GM18858 (cell line): Measurements from ENCODE around the gene BRSK1.

Experiments used
- ATAC-seq: cut with Tn5 transposase; IDR thresholded peaks from one replicate; pipeline ENCODE4 v1.9.1; 2021; ENCODE audit not compliant: unreplicated experiment

BRSK1 gene

DNA sequence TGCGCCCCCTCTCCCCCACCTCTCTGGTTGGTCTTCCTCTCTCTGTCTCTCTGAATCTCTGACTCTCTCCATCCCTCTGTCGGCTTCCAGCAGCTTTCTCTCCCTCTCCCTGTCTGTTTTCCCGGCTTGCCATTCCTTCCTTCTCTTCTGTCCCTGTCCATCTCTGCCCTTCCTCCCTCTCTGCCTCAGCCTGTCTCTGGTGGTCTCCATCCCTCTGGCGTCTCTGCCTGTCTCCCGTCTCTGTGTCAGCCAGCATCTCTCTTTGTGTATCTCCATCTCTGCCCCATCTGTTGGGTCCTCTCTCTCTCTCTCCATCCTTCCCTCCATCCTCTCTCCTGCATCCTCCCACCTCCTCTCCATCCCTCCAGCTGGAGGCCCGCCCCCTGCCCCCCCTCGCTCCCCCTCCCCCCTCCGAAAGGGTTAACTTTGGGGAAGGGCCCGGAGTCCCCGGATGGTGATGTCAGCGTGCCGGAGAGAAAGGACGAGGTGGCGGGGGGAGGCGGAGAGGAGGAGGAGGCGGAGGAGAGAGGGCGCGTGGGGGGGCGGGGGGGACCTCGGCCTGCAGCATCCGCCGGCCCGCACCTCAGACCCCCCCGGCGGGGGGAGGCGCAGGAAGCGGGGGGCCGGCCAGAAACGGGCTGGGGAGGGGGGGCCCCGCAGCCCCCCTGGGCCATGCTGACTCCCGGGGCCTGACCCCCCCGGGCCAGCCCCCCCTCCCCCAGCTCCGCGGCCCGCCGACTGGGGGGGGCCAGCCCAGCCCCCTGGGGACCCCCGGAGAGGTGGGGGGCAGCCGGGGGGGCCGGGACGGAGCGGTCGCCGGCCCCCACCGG lies at the start of gene BRSK1:
Gene BRSK1 (plus strand): TSS at position 450 of the 830 bp plus-strand sequence. CDS start 446 bp downstream, outside the sequence.
- no peak for ATAC-seq

DNA sequence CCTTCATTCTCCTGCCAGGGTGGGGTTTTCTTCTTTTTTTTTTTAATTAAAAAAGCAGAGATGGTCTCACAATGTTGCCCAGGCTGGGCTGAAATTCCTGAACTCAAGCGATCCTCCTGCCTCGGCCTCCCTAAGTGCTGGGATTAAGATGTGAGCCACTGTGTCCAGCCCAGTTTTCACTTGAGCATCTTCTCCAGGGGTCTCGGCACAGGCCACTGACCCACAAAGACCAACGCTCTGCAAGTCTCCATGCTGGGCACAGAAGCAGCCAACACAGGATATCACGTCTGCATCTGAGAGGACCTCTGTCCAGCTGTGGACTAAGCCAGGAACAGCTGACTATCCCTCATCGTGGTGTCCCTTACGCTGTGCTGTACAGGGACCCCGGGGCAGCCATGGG lies 45.8 kb upstream of the BRSK1 start:
- no peak for ATAC-seq

DNA sequence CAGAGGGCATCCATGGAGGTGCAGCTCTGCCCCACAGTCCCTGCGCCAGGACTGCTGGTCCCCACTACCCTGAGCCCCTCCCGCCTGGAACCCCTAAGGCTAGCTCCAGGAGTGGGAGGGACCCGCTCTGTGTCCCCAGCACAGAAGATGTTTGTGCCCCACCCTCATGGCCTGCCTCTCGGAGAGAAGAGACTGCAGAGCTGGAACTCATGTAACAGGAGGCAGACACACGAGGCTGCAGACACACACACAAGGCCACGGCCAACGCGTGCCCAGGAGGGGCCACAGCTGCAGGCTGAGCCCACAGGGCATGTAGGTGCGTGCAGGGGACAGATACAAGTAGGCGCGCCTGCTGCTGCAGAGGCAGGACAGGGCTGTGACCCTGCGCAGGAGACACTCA lies 44.8 kb upstream of the BRSK1 start:
- no peak for ATAC-seq

DNA sequence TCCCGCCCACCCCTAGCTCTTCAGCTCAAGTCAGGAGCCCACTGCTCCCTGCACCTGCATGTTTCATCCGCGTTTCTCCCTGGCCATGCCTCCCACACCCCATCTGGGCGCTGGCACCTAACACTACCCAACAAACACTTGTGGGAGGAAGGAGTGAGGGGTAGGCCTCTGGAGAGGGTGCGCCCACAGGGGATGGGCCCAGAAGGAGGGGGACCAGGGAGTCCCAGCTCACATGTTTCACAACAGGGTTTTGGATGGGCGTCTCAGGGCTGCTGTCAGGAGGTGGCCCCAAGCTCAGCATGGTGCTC lies 43.1 kb upstream of the BRSK1 start:
- ATAC-seq, result no peak

DNA sequence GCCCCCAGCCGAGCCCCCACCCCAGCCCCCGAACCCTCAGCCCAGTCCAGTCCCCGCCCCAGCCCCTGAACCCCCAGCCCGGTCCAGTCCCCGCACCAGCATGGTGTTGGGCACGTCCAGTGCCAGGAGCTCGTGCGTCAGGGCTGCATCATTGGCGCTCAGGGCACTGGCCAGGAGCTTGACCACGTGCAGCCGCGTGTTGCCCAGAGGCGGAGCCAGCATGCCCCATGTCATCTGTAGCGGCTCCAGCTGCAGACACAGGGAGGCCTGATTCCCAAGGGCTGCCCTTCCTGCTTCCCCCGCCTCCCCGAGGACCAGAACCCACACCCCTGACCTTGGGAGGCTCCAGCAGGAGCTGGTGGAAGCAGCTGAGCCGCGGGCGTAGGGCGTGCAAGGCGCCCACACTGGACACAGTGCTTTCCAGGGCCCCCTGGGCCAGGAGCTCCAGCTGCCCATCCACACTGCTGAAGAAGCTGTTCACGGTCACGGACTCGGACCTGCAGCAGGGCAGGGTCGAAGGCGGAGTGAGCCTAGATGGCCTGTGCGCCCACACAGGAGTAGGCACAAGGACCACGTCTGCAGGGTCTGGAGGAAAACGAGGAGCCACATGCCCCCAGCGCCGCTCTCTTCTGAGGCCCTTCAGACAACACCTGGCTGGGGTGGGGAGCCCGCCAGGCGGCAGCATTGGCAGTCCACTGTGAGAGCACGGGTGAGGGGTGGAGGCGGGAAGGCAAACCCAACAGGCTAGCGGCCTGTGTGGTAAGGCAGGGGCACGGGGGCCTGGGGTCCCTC lies 42.5 kb upstream of the BRSK1 start:
- ATAC-seq, result no peak

DNA sequence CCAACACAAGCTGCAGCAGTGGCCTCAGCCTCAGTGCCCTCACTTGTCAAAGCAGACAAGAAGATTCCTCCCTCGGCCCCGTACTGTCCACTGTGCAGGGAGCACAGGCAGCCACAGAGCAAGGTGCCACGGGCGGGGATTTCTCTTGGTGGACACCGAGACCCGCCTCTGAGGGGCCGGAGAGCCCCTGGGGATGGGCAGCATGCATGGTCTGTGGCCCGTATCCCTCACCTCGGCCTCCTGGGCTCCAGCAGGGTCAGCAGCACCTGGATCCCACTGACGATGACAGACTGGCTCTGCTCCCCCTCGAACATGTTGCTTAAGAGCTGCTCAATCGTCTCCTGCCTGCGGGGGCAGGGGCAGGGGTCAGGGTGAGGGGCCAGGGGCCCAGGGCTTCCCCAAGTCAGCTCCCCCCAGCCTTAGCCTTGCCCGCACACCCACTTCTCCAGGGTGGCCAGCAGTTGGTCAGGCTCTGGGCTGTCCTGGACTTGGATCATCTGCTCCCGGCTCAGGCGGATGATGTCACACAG lies 41.8 kb upstream of the BRSK1 start:
- no peak for ATAC-seq

DNA sequence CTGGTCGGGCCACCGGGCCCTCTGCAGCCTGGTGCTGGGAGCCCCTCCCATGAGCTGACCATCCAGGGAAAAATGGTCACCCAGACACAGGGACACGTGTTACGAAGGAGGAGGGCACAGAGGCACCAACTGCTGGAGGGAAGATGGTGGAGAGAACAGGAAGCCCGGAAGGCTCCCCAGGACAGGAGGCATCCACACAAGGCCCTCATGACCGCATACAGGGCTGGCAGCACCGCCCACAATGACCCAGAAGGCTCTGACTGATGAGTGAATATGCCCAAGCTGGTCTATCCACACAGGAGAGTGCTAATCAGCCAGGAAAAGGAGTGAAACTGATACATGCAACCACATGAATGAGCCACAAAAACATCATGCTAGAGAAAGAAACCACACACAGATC lies 41.3 kb upstream of the BRSK1 start:
- no peak for ATAC-seq

DNA sequence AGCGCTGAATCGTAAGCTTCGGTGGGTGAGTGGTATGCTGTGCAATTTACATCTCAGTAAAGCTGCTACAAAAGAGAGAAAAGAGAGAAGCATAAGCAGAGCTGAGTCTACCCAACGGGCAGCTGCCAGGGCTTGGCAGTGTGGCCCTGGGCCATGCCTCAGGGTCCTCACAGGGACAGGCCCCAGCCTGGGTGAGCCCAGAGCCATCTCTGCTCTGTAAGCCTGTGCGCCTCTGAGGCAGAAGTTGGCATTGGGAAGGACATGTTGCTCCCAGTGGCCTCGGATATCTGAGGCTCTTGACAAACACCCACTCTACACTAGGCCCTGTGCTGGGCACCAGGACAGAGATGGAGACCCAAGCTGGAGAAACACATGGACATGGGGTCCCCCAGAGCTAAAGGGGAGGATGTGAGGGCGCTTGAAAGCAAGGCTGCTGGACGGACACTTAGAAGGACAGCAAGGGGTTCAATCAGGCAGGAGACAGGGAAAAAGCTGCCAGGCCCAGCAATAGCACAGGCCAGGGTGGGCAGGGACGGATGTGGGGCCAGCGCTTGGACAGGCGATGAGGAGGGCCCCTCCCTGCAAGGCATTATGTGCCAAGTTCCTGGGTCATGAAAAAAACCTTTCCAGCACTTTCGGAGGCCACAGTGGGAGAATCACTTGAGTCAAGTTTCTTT lies 39.7 kb upstream of the BRSK1 start:
- ATAC-seq, result no peak

DNA sequence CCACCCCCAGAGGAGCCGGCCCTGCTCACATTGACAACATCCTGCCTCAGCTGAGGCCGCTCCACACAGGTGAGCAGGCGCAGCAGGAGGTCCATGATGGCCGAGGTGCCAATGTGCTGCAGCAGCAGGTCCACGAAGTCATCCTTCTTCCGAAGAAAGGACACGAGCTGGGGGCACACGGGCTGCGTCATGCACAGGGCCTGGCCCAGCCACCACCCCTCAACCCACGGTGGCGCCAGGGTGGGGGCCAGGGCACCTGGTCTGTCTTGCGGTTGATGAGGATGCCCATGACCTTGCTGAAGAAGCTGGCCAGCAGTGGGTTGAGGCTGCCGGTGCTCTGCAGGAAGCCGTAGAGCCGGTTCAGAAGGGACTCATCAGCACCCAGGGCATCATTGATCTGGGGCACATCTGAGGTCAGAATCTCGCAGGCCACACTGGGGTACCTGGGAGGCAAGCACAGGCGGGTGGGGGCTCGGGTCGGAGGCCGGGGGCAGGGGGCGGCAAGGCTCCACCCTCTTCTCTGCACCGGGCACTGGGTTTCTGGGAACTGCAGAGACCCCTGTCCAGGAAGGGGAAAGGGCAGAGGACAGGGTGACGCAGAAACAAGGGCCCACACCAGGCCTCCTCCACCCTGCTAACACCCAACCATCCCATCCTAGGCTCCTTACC lies 38.4 kb upstream of the BRSK1 start:
- no peak for ATAC-seq

DNA sequence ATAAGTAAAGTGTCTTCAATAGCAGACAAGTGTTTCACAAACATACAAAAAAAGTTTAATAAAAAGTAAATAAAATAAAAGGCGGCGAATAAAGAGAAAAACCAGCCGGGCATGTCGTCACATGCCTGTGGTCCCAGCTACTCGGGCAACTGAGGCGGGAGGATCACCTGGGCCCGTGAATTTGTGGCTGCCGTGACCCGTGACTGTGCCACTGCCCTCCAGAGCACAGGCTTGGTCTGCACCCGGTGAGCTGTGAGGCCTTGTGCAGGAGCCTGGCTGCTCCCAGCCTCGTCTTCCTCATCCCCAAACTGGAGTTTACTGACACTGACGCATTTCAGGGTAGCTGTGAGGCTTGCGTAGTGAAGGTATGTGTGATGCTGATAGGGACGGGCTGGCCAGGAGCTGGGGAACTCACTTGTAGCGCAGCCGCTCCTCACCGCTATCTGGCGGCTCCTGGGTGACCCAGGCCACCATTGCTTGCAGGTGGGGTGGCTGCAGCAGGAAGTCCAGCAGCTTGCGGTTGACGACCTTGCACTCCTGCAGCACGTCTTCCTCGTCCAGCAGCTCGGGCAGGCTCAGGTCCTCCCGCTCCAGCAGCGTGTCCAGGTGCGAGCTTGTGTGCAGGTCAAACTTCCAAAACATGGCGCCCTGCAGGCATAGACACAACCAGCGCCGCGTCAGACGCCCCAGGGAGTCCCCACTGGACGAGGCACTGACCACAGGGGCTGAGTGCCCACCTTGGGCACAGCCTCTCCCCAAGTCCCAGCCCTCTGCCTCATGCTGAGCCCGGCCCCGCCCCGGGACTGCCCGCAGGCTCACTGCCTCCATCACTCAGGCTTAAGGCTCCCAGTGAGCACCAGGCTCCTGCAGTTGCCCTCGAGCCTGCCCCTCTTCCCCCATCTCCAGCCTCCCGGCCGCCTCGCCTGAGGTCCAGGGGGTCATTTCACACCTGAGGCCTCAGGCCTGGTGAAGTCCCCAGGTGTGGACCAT lies 37.0 kb upstream of the BRSK1 start:
- ATAC-seq, result no peak

DNA sequence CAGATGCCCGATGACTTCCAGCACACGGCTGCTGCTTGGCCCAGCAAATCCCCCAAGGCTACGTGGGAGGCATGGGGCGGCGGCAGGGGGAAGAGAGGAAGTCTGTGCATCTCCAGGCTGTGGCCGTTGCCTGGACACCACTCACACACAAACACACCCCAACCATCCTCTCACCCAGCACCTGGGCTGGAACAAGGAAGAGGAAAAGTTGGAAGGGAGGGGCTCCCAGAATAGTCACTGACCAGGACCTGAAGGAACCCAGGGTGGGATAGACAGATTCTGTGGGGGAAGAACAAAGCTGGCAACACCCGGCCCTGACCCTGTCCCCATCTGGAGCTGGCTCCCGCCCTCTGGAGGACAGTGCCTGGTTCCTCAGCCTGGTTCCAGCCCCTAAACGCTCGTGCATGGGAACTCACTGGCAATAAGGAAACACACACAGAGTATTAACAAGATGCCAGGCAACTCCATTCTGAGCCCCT lies 36.1 kb upstream of the BRSK1 start:
- no peak for ATAC-seq

DNA sequence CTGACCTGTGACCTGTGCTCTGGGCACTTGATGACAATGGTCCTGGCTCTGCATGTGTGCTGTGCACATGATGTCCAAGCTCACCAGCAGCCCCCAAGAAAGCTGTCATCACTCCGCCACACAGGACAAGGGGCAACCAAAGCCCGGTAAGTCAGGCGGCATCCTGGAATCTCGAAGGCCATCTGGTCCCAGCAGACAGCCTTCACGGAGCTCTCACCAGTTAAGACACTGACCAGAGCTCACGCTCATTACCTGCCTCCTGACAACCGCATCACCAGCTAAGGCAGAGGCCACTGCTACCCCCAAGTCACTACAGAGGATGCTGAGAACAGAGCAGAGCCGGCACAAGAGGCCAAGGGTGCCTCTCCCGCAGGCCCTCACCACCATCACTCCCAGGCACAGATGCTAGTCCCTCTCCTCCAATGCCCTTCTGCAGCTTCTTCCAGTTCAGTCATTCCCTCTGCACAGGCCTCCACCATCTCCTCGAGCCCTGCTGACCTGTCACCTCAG lies 35.6 kb upstream of the BRSK1 start:
- no peak for ATAC-seq

DNA sequence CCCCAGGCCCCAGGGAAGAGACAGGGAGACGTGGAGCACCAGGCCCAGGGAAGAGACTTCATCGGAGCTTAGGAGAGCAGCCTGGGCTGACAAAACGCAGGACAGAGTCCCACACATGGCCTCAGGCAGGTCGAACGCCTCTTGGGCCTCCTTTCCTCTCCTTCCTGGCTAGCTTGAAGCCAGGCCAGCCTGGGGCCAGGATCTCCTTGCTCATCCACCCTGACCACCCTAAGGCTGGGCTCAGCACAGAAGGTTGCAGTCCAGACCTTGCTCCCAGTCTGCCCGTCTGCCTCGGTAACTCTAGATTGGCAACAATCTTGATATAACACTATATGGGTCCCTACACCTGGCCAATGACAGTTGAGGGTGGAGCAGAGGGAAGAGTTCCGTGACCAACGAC lies 35.1 kb upstream of the BRSK1 start:
- ATAC-seq, result no peak

DNA sequence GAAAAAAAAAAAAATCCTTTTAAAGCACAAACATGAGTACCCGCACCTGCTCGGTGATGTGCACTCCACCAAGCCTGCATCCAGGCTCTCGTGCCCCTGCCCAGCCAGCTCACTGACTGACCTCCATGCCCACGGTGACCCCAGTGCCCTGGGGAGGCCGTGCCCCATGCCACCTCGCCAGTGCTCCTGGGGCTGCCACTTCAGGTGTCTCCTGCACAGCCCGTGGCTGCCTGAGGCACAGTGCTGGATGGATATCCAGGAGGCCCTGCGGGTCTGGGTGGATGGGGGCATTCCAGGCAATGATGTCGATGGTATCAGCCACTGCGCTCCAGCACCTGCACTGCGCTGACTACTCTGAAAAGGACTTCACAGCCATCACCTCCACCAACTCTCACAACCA lies 34.0 kb upstream of the BRSK1 start:
- no peak for ATAC-seq

DNA sequence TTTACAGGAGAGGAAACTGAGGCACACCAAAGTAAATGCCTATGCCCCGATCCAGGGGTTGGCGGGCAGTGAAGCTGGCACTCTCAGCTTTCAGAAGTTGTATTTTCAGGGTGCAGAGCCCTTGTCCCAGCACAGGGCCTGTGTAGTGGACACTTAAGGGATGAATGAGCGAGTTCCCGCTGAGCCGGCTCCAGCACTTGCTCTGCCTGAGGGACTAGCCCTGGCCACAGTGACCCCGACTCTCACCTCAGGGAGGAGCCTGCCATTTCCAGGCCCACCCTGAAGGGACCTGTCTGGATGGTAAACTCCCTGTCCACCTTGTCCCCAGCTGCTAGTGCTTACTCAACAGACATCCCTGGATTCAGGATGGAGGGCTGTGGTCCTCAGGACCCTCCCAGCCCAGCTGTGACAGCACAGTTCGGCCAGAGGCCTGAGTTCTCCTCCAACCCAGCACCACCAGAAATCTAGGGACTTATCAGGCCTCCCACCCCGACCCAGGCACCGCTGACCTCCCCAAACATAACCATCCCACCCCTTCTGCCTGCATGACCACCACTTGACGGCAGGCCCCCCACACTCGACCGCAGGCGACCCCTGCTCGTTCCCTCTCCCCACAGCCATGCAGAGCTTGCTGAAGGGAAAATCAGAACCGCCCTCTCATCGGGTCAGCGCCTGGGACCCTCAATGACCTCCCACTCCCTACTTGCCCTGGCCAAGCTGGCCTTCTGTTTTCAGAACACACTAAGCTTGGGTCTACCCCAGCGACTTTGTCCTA lies 33.3 kb upstream of the BRSK1 start:
- ATAC-seq, result no peak

DNA sequence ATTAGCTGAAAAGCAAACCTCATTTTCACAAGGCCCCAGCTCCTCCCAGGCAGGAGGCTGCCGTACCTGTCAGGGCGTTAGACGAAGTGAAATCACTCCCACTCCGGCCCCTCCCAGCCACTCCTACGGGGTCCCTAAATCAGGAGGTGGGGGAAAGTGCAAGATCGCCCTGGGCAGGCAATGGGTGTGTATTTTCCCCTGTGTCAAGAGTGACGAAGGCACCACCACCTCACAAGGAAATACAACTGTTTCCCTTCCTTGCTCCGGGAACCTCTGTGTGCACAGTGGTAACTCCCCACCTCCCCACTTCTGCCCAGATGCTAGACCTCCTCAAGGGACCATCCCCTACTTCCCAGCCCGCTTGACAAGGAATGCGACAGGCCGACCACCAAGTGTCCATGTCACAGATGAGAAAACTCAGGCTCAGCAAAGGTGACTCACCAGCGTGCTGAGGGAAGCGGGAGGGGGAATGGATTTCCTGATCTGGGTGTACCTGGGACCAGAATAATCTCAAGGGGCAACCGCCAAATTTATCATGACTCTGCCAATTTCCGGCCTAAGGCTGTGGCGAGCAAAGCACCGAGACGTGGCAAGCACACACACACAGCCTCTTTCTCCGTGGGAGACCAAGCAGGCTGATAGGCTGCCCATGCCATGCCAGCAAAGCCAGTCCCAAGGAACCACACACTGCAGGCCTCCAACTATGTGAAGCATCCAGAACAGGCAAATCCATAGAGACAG lies 32.3 kb upstream of the BRSK1 start:
- no peak for ATAC-seq

DNA sequence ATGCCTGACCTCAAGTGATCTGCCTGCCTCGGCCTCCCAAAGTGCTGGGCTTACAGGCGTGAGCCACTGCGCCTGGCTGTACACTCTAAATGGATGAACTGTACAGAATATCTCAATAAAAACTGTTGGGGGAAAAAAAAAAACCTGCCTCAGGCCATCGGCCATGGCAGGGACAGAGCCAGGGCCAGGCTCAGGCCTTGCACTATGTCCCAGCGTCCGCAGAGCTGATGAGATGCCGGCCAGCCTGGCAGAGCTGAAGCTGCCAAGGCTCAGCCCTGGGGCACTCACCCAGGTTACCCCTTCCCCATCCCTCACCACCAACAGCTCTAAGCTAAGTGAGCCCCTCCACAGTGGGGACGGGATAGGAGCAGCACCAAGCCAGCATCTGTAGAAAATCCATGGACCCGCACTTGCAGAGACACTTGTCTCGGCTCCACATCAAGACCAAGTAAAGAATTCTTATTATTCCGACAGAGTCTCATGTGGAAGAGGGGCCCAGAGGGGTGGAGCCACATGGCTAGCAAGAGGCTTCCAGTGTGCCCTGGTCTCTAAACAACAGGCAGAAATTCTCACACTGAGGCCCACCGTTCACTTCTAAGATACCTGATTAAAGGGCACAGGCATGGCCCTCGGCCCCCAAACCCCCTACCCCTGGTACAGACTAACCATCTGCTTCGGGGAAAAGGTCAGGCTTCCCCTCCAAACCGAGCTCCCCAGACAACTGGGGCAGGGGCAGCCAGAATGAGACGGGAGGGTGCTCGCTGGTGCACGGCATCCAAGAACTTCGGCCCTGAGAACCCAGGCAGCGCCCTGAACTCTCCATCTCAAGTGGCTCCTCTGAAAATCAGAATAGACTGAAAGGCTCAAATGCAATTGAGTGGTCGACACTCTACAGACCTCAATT lies 30.8 kb upstream of the BRSK1 start:
- ATAC-seq, result no peak
